K562 (cell line): ENCODE results near the gene VANGL1. TPM values are rescaled to one million over a fixed set of nuclear protein-coding genes. Genes with fewer than 3 reads are reported as not detected.

Experiments used
- ADNP ChIP-seq: fragments of 200-800 bp; sonication (Bioruptor generic); IDR thresholded peaks from 2 replicates; pipeline ENCODE4 v1.6.1; 2016; ENCODE audit warnings: missing genetic modification characterization, missing compliant biosample characterization
- ATF7 ChIP-seq: fragments of 450-650 bp; IDR thresholded peaks from 2 replicates; pipeline ENCODE4 v1.7.1; 2014; ENCODE audit warnings: mild to moderate bottlenecking, moderate library complexity
- CBFA2T3 ChIP-seq: fragments of 450-650 bp; IDR thresholded peaks from 2 replicates; pipeline ENCODE4 v1.6.1; 2017
- KAT8 ChIP-seq: fragments of 450-650 bp; IDR thresholded peaks from 2 replicates; pipeline ENCODE4 v1.6.1; 2016; ENCODE audit warnings: low read depth, mild to moderate bottlenecking
- KDM1A ChIP-seq, 2 experiments: fragments of 450-650 bp; IDR thresholded peaks; 2 replicates each; pipeline ENCODE4 v1.6.1; 2016; ENCODE audit warnings: mild to moderate bottlenecking in 2 of 2
- KHSRP ChIP-seq: fragments of 450-650 bp; IDR thresholded peaks from 2 replicates; pipeline ENCODE4 v1.6.1; 2017
- KLF16 ChIP-seq: IDR thresholded peaks from 2 replicates; pipeline ENCODE4 v1.6.1; 2016; ENCODE audit warnings: antibody characterized with exemption
- NEUROD1 ChIP-seq: fragments of 150-350 bp; IDR thresholded peaks from 2 replicates; pipeline ENCODE4 v1.6.1; 2014; ENCODE audit warnings: borderline replicate concordance, low read length, low read depth; ENCODE audit not compliant: partially characterized antibody
- NKRF ChIP-seq: fragments of 450-650 bp; IDR thresholded peaks from 2 replicates; pipeline ENCODE4 v1.6.1; 2016; ENCODE audit warnings: borderline replicate concordance
- NR2F6 ChIP-seq: fragments of 450-650 bp; formaldehyde crosslinking; IDR thresholded peaks from 2 replicates; pipeline ENCODE4 v1.4.0; 2020; ENCODE audit warnings: mild to moderate bottlenecking
- PTBP1 ChIP-seq: fragments of 200-400 bp; formaldehyde crosslinking; IDR thresholded peaks from 2 replicates; pipeline ENCODE4 v1.6.1; 2017; ENCODE audit warnings: low read depth, low read length
- SAP30 ChIP-seq: fragments of 200-600 bp; sonication (generic); IDR thresholded peaks from 2 replicates; pipeline ENCODE4 v1.6.1; 2012; ENCODE audit warnings: borderline replicate concordance, low read depth, mild to moderate bottlenecking, moderate library complexity, low read length, control low read depth, inconsistent platforms; ENCODE audit not compliant: insufficient read depth, poor library complexity, severe bottlenecking
- SOX6 ChIP-seq: fragments of 450-650 bp; IDR thresholded peaks from 2 replicates; pipeline ENCODE4 v1.6.1; 2014; ENCODE audit warnings: mild to moderate bottlenecking
- SREBF2 ChIP-seq: sonication (generic); formaldehyde crosslinking; IDR thresholded peaks from 2 replicates; pipeline ENCODE4 v1.4.0; 2020; ENCODE audit warnings: mild to moderate bottlenecking, missing genetic modification reagents
- TBP ChIP-seq: optimal IDR thresholded peaks from 2 replicates; pipeline ENCODE3; 2011; ENCODE audit warnings: low read depth, low read length, improper control_type of control experiment
- TEAD1 ChIP-seq, 2 experiments: fragments of 450-650 bp in 1 of 2; sonication (generic) in 1 of 2; formaldehyde crosslinking; IDR thresholded peaks; 2 replicates each; pipeline versions ENCODE4 v1.4.0 to v1.8.0; 2020 to 2022; ENCODE audit warnings: mild to moderate bottlenecking in 2 of 2, missing genetic modification reagents in 1 of 2
- ZBTB1 ChIP-seq: sonication (generic); formaldehyde crosslinking; IDR thresholded peaks from 2 replicates; pipeline ENCODE4 v1.8.1; 2023; ENCODE audit warnings: missing genetic modification reagents, low read depth, mild to moderate bottlenecking, borderline replicate concordance
- ZFP36 ChIP-seq: fragments of 150-350 bp; IDR thresholded peaks from 2 replicates; pipeline ENCODE4 v1.6.1; 2018; ENCODE audit warnings: low read length, low read depth; ENCODE audit not compliant: partially characterized antibody
- ZKSCAN3 ChIP-seq: fragments of 250-450 bp; sonication (Bioruptor Pico); IDR thresholded peaks from 2 replicates; pipeline ENCODE4 v1.4.0; 2020
- ZNF316 ChIP-seq: fragments of 450-650 bp; IDR thresholded peaks from 2 replicates; pipeline ENCODE4 v1.6.1; 2016
- ZNF347 ChIP-seq: fragments of 450-650 bp; formaldehyde crosslinking; IDR thresholded peaks from 2 replicates; pipeline ENCODE4 v1.4.0; 2020; ENCODE audit warnings: low read depth, mild to moderate bottlenecking, moderate library complexity
- ZSCAN32 ChIP-seq: fragments of 450-650 bp; formaldehyde crosslinking; IDR thresholded peaks from 2 replicates; pipeline ENCODE4 v1.4.0; 2020; ENCODE audit warnings: mild to moderate bottlenecking, moderate library complexity
- polyA plus RNA-seq, 8 experiments: library from polyadenylated mRNA; depleted of rRNA in 4 of 8; stranded (reverse) in 5 of 8; unstranded in 3 of 8; fragments of >200 nt; fragmentation: Nextera tagmentation in 2 of 8; fragmentation: Illumina TruSeq in 1 of 8; extraction: Ambion mirVana in 2 of 8; extraction: Trizol in 1 of 8; gene quantifications; 2 replicates each; pipeline versions ENCODE4 v1.2.1 to v1.2.3, GENCODE V29; 2011 to 2014; ENCODE audit warnings: inconsistent platforms in 1 of 8, missing spikeins in 1 of 8
- total RNA-seq, 7 experiments: library from RNA; depleted of rRNA in 6 of 7; stranded (reverse); fragments of >200 nt in 6 of 7; fragmentation: Illumina TruSeq in 2 of 7; extraction: Trizol in 2 of 7; gene quantifications; 2 replicates each; pipeline versions ENCODE4 v1.2.1 to v1.2.3, GENCODE V29; 2011 to 2021; ENCODE audit warnings: low replicate concordance in 1 of 7
- TF ChIP-seq, protein P1 (sequence below): fragments of 450-650 bp; IDR thresholded peaks from 2 replicates; pipeline ENCODE4 v1.6.1; 2017; ENCODE audit warnings: mild to moderate bottlenecking, moderate library complexity
- TF ChIP-seq, protein P2 (sequence below): fragments of 250-450 bp; sonication (Bioruptor Pico); IDR thresholded peaks from 2 replicates; pipeline ENCODE4 v1.4.0; 2020; ENCODE audit warnings: mild to moderate bottlenecking
- TF ChIP-seq, protein P3 (sequence below), 2 experiments: fragments of 450-650 bp in 1 of 2; sonication (generic) in 1 of 2; formaldehyde crosslinking in 1 of 2; IDR thresholded peaks in 1 of 2; conservative IDR thresholded peaks in 1 of 2; 2 replicates each; pipeline versions ENCODE4 v1.6.1 to v1.8.1; 2016 to 2023; ENCODE audit warnings: mild to moderate bottlenecking in 2 of 2, moderate library complexity in 2 of 2, inconsistent platforms in 1 of 2, missing genetic modification reagents in 1 of 2

The VANGL1 gene
- total and polyA plus RNA-seq, 9 of the 15 experiments (the other 6 are each of a cell fraction or from before 2014, with no cell fraction given): 0.90 to 12.8 (median 9.6) TPM

GRCh38 chr1:115669002-115669673 lies 27.4 kb downstream of the VANGL1 start (continued):
- TF ChIP-seq ATF7 (no peak), KDM1A (IDR thresholded peaks at IDR 0.05) (peak; percentile 46 to 58; a peak in 3 of 4 replicates), KHSRP (no peak), SOX6 (peak; percentile 74; the same call in 1 of the 2 replicates), NEUROD1 (no peak), ZFP36 (peak; percentile 44), ADNP (tag) (0 out of 2 replicates have a peak, but pooled peaks have one; percentile 10), TBP (no peak), PTBP1 (no peak), ZBTB1 (CRISPR knock-in tag) (no peak), ZNF347 (CRISPR knock-in tag) (no peak), NR2F6 (no peak), KLF16 (no peak), ZSCAN32 (CRISPR knock-in tag) (no peak), TEAD1 (CRISPR knock-in tag; IDR thresholded peaks at IDR 0.05) (no peak), CBFA2T3 (peak; percentile 21; the same call in 1 of the 2 replicates), ZKSCAN3 (CRISPR knock-in tag) (no peak), SREBF2 (no peak), NKRF (no peak), SAP30 (no peak), KAT8 (no peak), ZNF316 (peak; percentile 98)
- TF ChIP-seq, protein P1, sequence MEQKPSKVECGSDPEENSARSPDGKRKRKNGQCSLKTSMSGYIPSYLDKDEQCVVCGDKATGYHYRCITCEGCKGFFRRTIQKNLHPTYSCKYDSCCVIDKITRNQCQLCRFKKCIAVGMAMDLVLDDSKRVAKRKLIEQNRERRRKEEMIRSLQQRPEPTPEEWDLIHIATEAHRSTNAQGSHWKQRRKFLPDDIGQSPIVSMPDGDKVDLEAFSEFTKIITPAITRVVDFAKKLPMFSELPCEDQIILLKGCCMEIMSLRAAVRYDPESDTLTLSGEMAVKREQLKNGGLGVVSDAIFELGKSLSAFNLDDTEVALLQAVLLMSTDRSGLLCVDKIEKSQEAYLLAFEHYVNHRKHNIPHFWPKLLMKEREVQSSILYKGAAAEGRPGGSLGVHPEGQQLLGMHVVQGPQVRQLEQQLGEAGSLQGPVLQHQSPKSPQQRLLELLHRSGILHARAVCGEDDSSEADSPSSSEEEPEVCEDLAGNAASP: no peak
- TF ChIP-seq, protein P2, sequence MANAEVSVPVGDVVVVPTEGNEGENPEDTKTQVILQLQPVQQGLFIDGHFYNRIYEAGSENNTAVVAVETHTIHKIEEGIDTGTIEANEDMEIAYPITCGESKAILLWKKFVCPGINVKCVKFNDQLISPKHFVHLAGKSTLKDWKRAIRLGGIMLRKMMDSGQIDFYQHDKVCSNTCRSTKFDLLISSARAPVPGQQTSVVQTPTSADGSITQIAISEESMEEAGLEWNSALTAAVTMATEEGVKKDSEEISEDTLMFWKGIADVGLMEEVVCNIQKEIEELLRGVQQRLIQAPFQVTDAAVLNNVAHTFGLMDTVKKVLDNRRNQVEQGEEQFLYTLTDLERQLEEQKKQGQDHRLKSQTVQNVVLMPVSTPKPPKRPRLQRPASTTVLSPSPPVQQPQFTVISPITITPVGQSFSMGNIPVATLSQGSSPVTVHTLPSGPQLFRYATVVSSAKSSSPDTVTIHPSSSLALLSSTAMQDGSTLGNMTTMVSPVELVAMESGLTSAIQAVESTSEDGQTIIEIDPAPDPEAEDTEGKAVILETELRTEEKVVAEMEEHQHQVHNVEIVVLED (CRISPR knock-in tag): no peak
- TF ChIP-seq, protein P3, sequence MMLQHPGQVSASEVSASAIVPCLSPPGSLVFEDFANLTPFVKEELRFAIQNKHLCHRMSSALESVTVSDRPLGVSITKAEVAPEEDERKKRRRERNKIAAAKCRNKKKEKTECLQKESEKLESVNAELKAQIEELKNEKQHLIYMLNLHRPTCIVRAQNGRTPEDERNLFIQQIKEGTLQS (IDR thresholded peaks at IDR 0.05): peak; percentile 80
- TF ChIP-seq, protein P3 (CRISPR knock-in tag; conservative IDR thresholded peaks at IDR 0.05): no peak
